A549 (cell line): ENCODE results near the gene SYTL2. TPM values are rescaled to one million over a fixed set of nuclear protein-coding genes. Genes with fewer than 3 reads are reported as not detected.
A peak's percentile ranks its signal among the peaks of the same experiment; 100 is the strongest.

Experiments used
- ATAC-seq, 2 experiments: fragments of 200-7000 bp in 1 of 2; fragments of >200 bp in 1 of 2; cut with Nextera tagmentation in 1 of 2; cut with Tn5 transposase in 1 of 2; 3 replicates each; pipeline versions ENCODE4 v1.8.0 to v1.9.1; 2018 to 2020; ENCODE audit warnings: mild to moderate bottlenecking in 1 of 2, moderate library complexity in 1 of 2
- CTCF ChIA-PET: fragments of 300-600 bp; sonication (Branson Sonifier 250); formaldehyde crosslinking; extraction: SDS; loops from one replicate; lab custom pipeline; 2021; ENCODE audit warnings: antibody characterized with exemption, inconsistent platforms; lab: Yijun Ruan, JAX
- POLR2A ChIA-PET: fragments of 350-600 bp; formaldehyde crosslinking; extraction: SDS; loops from one replicate; lab custom pipeline; 2021; ENCODE audit warnings: antibody characterized with exemption, inconsistent platforms; lab: Yijun Ruan, JAX
- DNase-seq, 2 experiments: peaks; one replicate each; pipeline versions ENCODE4 v3.0.0 to v3.0.0-alpha.2; 2011 to 2016; ENCODE audit warnings: low read depth in 1 of 2, low spot score in 1 of 2
- FAIRE-seq: peaks from 2 replicates; lab custom pipeline; 2011; peaks lifted over from hg19 to GRCh38; lab: Jason Lieb, UNC
- H3K27ac ChIP-seq, 2 experiments: fragments of >200 bp; sonication (Bioruptor Twin); formaldehyde crosslinking; 3 replicates each; pipeline ENCODE4 v1.5.1; 2016 to 2017
- H3K4me1 ChIP-seq: fragments of >200 bp; sonication (Bioruptor Twin); formaldehyde crosslinking; 3 replicates; pipeline ENCODE4 v1.6.1; 2016
- H3K4me2 ChIP-seq: fragments of >200 bp; sonication (Bioruptor Twin); formaldehyde crosslinking; 3 replicates; pipeline ENCODE4 v1.6.1; 2016
- H3K4me3 ChIP-seq: fragments of >200 bp; sonication (Bioruptor Twin); formaldehyde crosslinking; 3 replicates; pipeline ENCODE4 v1.5.1; 2016
- H3K9me3 ChIP-seq: fragments of >200 bp; sonication (Bioruptor Twin); formaldehyde crosslinking; 3 replicates; pipeline ENCODE4 v1.6.1; 2016
- BCL3 ChIP-seq: fragments of >200 bp; sonication (Bioruptor Twin); formaldehyde crosslinking; IDR thresholded peaks from 3 replicates; pipeline ENCODE4 v1.6.1; 2016
- BHLHE40 ChIP-seq: IDR thresholded peaks from 2 replicates; pipeline ENCODE4 v1.6.1; 2012; ENCODE audit warnings: low read depth, low read length, inconsistent platforms
- CBX2 ChIP-seq: fragments of 200-600 bp; sonication (generic); IDR thresholded peaks from 2 replicates; pipeline ENCODE4 v1.6.1; 2016; ENCODE audit warnings: low read depth, mild to moderate bottlenecking, borderline replicate concordance
- CEBPB ChIP-seq, 2 experiments: fragments of >200 bp in 1 of 2; sonication (Bioruptor Twin) in 1 of 2; formaldehyde crosslinking in 1 of 2; IDR thresholded peaks; 2 replicates each; pipeline ENCODE4 v1.6.1; 2012 to 2016
- CTCF ChIP-seq: fragments of >200 bp; sonication (Bioruptor Twin); formaldehyde crosslinking; IDR thresholded peaks from 3 replicates; pipeline ENCODE4 v1.5.1; 2016
- E2F6 ChIP-seq: IDR thresholded peaks from 2 replicates; pipeline ENCODE4 v1.6.1; 2012; ENCODE audit warnings: low read depth, borderline replicate concordance
- EHMT2 ChIP-seq: fragments of 200-600 bp; sonication (generic); IDR thresholded peaks from 2 replicates; pipeline ENCODE4 v1.6.1; 2016; ENCODE audit warnings: antibody characterized with exemption, low read depth, mild to moderate bottlenecking, moderate library complexity
- EP300 ChIP-seq, 2 experiments: fragments of >200 bp; sonication (Bioruptor Twin); formaldehyde crosslinking; IDR thresholded peaks; 2 replicates in 1 of 2; 3 replicates in 1 of 2; pipeline ENCODE4 v1.6.1; 2016 to 2017
- ESRRA ChIP-seq: fragments of 150-350 bp; IDR thresholded peaks from 2 replicates; pipeline ENCODE4 v1.6.1; 2014; ENCODE audit warnings: mild to moderate bottlenecking, low read length, borderline replicate concordance
- HEYL ChIP-seq: fragments of 250-450 bp; sonication (Bioruptor Pico); IDR thresholded peaks from 2 replicates; pipeline ENCODE4 v1.8.0; 2021; ENCODE audit warnings: mild to moderate bottlenecking, moderate library complexity
- HOXA7 ChIP-seq: fragments of 250-450 bp; sonication (Bioruptor Pico); IDR thresholded peaks from 2 replicates; pipeline ENCODE4 v1.5.0; 2020; ENCODE audit warnings: mild to moderate bottlenecking, moderate library complexity
- HOXB5 ChIP-seq: fragments of 250-450 bp; sonication (Bioruptor Pico); IDR thresholded peaks from 2 replicates; pipeline ENCODE4 v1.5.0; 2020; ENCODE audit warnings: mild to moderate bottlenecking, moderate library complexity
- JUN ChIP-seq, 2 experiments: fragments of >200 bp; sonication (Bioruptor Twin); formaldehyde crosslinking; IDR thresholded peaks; 2 replicates in 1 of 2; 3 replicates in 1 of 2; pipeline ENCODE4 v1.6.1; 2016 to 2017
- MAZ ChIP-seq: fragments of 150-350 bp; IDR thresholded peaks from 2 replicates; pipeline ENCODE4 v1.6.1; 2014; ENCODE audit warnings: antibody characterized with exemption, low read depth, low read length, borderline replicate concordance
- NPAS2 ChIP-seq: fragments of 250-450 bp; sonication (Bioruptor Pico); IDR thresholded peaks from 2 replicates; pipeline ENCODE4 v1.8.0; 2022; ENCODE audit warnings: mild to moderate bottlenecking, moderate library complexity, borderline replicate concordance
- NR3C1 ChIP-seq: fragments of >200 bp; sonication (Bioruptor Twin); formaldehyde crosslinking; IDR thresholded peaks from 3 replicates; pipeline ENCODE4 v1.6.1; 2017
- PBX3 ChIP-seq: IDR thresholded peaks from 2 replicates; pipeline ENCODE4 v1.6.1; 2012
- PHF8 ChIP-seq: fragments of 200-600 bp; sonication (generic); IDR thresholded peaks from 2 replicates; pipeline ENCODE4 v1.6.1; 2016; ENCODE audit warnings: low read depth, mild to moderate bottlenecking, antibody characterized with exemption, moderate library complexity, borderline replicate concordance
- REST ChIP-seq: fragments of 200-600 bp; sonication (generic); IDR thresholded peaks from 2 replicates; pipeline ENCODE4 v1.6.1; 2016; ENCODE audit warnings: antibody characterized with exemption, mild to moderate bottlenecking, moderate library complexity
- SMC3 ChIP-seq: fragments of >200 bp; sonication (Bioruptor Twin); formaldehyde crosslinking; IDR thresholded peaks from 3 replicates; pipeline ENCODE4 v1.6.1; 2018; ENCODE audit warnings: inconsistent platforms
- TFCP2L1 ChIP-seq: fragments of 250-450 bp; sonication (Bioruptor Pico); IDR thresholded peaks from 2 replicates; pipeline ENCODE4 v1.5.0; 2021; ENCODE audit warnings: mild to moderate bottlenecking
- ZNF302 ChIP-seq: fragments of 250-450 bp; sonication (Bioruptor Pico); IDR thresholded peaks from 2 replicates; pipeline ENCODE4 v1.9.0; 2021; ENCODE audit warnings: inconsistent platforms, mild to moderate bottlenecking, moderate library complexity
- WGBS: methylation state at CpG from one replicate; pipeline ENCODE4 v1.1.6; 2017; ENCODE audit errors: missing lambda C conversion rate; 5-methylcytosine and 5-hydroxymethylcytosine counted together
- polyA plus RNA-seq, 4 experiments: library from polyadenylated mRNA; depleted of rRNA in 3 of 4; stranded (reverse); fragments of >200 nt; fragmentation: RNase III in 1 of 4; extraction: RNeasy Plus Mini Kit Qiagen cat#74134 plus additional on column Dnase treatment in 1 of 4; gene quantifications; 2 replicates in 3 of 4; 3 replicates in 1 of 4; pipeline ENCODE4 v1.2.3, GENCODE V29; 2011 to 2017

The SYTL2 gene
- polyA plus RNA-seq, 2 of the 4 experiments (the other 2 are of a cell fraction) = 11.6 to 34.2 TPM

GRCh38 chr11:85813721-85814120, 2.8 kb upstream of the SYTL2 start:
- ATAC-seq = no peak
- Histone ChIP-seq H3K4me3 (no peak overlapping the region), H3K4me1 (peaks cover 43% of the 10 kb centered on the region), H3K9me3 (no peaks in the 10 kb centered on the region)
- DNase-seq = no peak
- FAIRE-seq = no peak
- POLR2A ChIA-PET = no interaction called here
- TF ChIP-seq SMC3 (no peak), NR3C1 (no peak), CEBPB (IDR thresholded peaks at IDR 0.05) (peak; percentile 15 to 54; a peak in 3 of 4 replicates), BHLHE40 (no peak), MAZ (no peak), HEYL (CRISPR knock-in tag) (no peak)
- TF ChIP-seq, all 56 proteins: peak for 1
- no peak overlapping the region for H3K4me2 ChIP-seq
- 83% methylated on average over 9 of the region's 9 CpGs for WGBS
- CTCF ChIA-PET = interaction anchor here (0.7 to 3.5 kb wide), 3 partner anchors 12 to 573 kb away, joined by 3 to 20 read pairs (median 3); no protein-coding TSS in a partner anchor
- no peak overlapping the region for H3K27ac ChIP-seq

- TF ChIP-seq REST = no peak
- no peak for TF ChIP-seq EP300 (IDR thresholded peaks at IDR 0.05)
- no peak for TF ChIP-seq JUN (IDR thresholded peaks at IDR 0.05)
- TF ChIP-seq NR3C1 = no peak
- no peak for TF ChIP-seq E2F6
- no peak for TF ChIP-seq TFCP2L1 (CRISPR knock-in tag)
- TF ChIP-seq EHMT2 = no peak
- TF ChIP-seq PHF8 = no peak
- no peak for TF ChIP-seq NPAS2 (CRISPR knock-in tag)
- TF ChIP-seq BCL3 = no peak
- TF ChIP-seq HOXA7 (CRISPR knock-in tag) = no peak
- no peak for DNase-seq
- Histone ChIP-seq H3K9me3 (no peaks in the 10 kb centered on the region), H3K4me3 (peak overlapping the region; percentile 52), H3K27ac (peak overlapping the region; percentile 55 to 81; a peak in 4 of 6 replicates), H3K4me2 (peak overlapping the region; percentile 91), H3K4me1 (peaks cover 45% of the 10 kb centered on the region)
- ChIA-PET POLR2A (no interaction called here), CTCF (interaction anchor here (1.0 to 1.3 kb wide), 2 partner anchors 114 to 117 kb away, joined by 3 read pairs; no protein-coding TSS in a partner anchor)
- FAIRE-seq = no peak
- WGBS = 92% methylated on average over 13 of the region's 13 CpGs
- no peak for ATAC-seq
These were observed 683 bp upstream of the SYTL2 start for GRCh38 chr11:85811624-85812023.

GRCh38 chr11:85810521-85810870, 445 bp downstream of the SYTL2 start:
- Histone ChIP-seq H3K4me1 (peaks cover 36% of the 10 kb centered on the region), H3K27ac (peak overlapping the region; percentile 55 to 81), H3K4me2 (peak overlapping the region; percentile 91), H3K9me3 (no peaks in the 10 kb centered on the region), H3K4me3 (peak overlapping the region; percentile 52)
- DNase-seq (no peak), FAIRE-seq (no peak), ATAC-seq (peak; percentile 9 to 22; a peak in 4 of 6 replicates)
- ChIA-PET POLR2A (no interaction called here), CTCF (interaction anchor here (0.6 to 2.1 kb wide), 16 partner anchors 8 to 481 kb away, joined by 3 to 35 read pairs (median 4); partner anchors contain the start of gene CCDC83)
- WGBS = 25% methylated on average over 10 of the region's 10 CpGs
- TF ChIP-seq ESRRA (no peak), CTCF (no peak), SMC3 (no peak), HOXB5 (CRISPR knock-in tag) (no peak), ZNF302 (no peak), PBX3 (no peak), CBX2 (no peak)
